SK-N-SH (cell line): ENCODE measurements around the gene TSSK6. TPM values are rescaled to one million over a fixed set of nuclear protein-coding genes. Genes with fewer than 3 reads are reported as not detected.

Source experiments
- CTCF ChIA-PET: fragments of 300-600, 350-600 bp; formaldehyde crosslinking; extraction: SDS; loops from one replicate; lab custom pipeline; 2021; lab: Yijun Ruan, JAX
- POLR2A ChIA-PET: fragments of 350-600 bp; sonication (Branson Sonifier 250); formaldehyde crosslinking; extraction: SDS; loops from one replicate; lab custom pipeline; 2020; ENCODE audit warnings: antibody characterized with exemption, inconsistent platforms; lab: Yijun Ruan, JAX
- DNase-seq: peaks from one replicate; pipeline ENCODE4 v3.0.0; 2012
- H2AFZ ChIP-seq: fragments of 200-600 bp; sonication (generic); 2 replicates; pipeline ENCODE4 v1.8.1; 2016; ENCODE audit warnings: antibody characterized with exemption, mild to moderate bottlenecking, low read depth
- H3F3A ChIP-seq: fragments of 200-600 bp; sonication (generic); replicated peaks from 2 replicates; pipeline ENCODE3; 2016; ENCODE audit warnings: antibody characterized with exemption, mild to moderate bottlenecking; ENCODE audit not compliant: insufficient read depth
- H3K27ac ChIP-seq, 2 experiments: fragments of 200-500 bp in 1 of 2; fragments of 200-600 bp in 1 of 2; sonication (Bioruptor generic) in 1 of 2; sonication (generic), shearing (Covaris generic) in 1 of 2; 2 replicates each; pipeline versions ENCODE4 v1.5.1 to v1.6.1; 2014 to 2016; ENCODE audit warnings: low read depth in 2 of 2, inconsistent platforms in 1 of 2, low read length in 1 of 2, mild to moderate bottlenecking in 1 of 2, mixed read lengths in 1 of 2
- H3K27me3 ChIP-seq: fragments of 200-600 bp; sonication (generic), shearing (Covaris generic); 2 replicates; pipeline ENCODE4 v1.6.1; 2016; ENCODE audit warnings: mixed run types; ENCODE audit not compliant: insufficient read depth
- H3K36me3 ChIP-seq, 2 experiments: fragments of 200-500 bp in 1 of 2; fragments of 200-600 bp in 1 of 2; sonication (Bioruptor generic) in 1 of 2; sonication (generic) in 1 of 2; replicated peaks in 1 of 2; 2 replicates each; pipeline versions ENCODE3 to v1.5.1; 2014 to 2016; ENCODE audit warnings: low read length in 1 of 2, mild to moderate bottlenecking in 1 of 2; ENCODE audit not compliant: insufficient read depth in 2 of 2, control insufficient read depth in 1 of 2
- H3K4me1 ChIP-seq, 2 experiments: fragments of 200-500 bp in 1 of 2; fragments of 200-600 bp in 1 of 2; sonication (Bioruptor generic) in 1 of 2; sonication (generic), shearing (Covaris generic) in 1 of 2; 2 replicates each; pipeline versions ENCODE4 v1.5.1 to v1.6.1; 2014 to 2016; ENCODE audit warnings: low read depth in 1 of 2, low read length in 1 of 2, mixed run types in 1 of 2; ENCODE audit not compliant: insufficient read depth in 2 of 2, control insufficient read depth in 1 of 2
- H3K4me2 ChIP-seq: fragments of 200-600 bp; sonication (generic), shearing (Covaris generic); 2 replicates; pipeline ENCODE4 v1.6.1; 2017; ENCODE audit warnings: mixed run types
- H3K4me3 ChIP-seq, 2 experiments: fragments of 200-500 bp in 1 of 2; fragments of 200-600 bp in 1 of 2; sonication (Bioruptor generic) in 1 of 2; sonication (generic), shearing (Covaris generic) in 1 of 2; 2 replicates each; pipeline versions ENCODE4 v1.5.1 to v1.8.1; 2014 to 2016; ENCODE audit warnings: low read depth in 2 of 2, inconsistent platforms in 1 of 2, low read length in 1 of 2, mild to moderate bottlenecking in 1 of 2, mixed read lengths in 1 of 2, moderate library complexity in 1 of 2
- H3K79me2 ChIP-seq: fragments of 200-600 bp; sonication (generic); 2 replicates; pipeline ENCODE4 v1.8.1; 2017; ENCODE audit warnings: mild to moderate bottlenecking; ENCODE audit not compliant: insufficient read depth
- H3K9ac ChIP-seq: fragments of 200-600 bp; sonication (generic); 2 replicates; pipeline ENCODE4 v1.6.1; 2017; ENCODE audit warnings: mixed run types
- H3K9me2 ChIP-seq: fragments of 200-600 bp; sonication (generic); 2 replicates; pipeline ENCODE4 v1.6.1; 2017; ENCODE audit warnings: mixed run types
- H3K9me3 ChIP-seq: fragments of 200-600 bp; sonication (generic); 2 replicates; pipeline ENCODE4 v1.6.1; 2017; ENCODE audit warnings: mixed run types, mild to moderate bottlenecking, moderate library complexity
- H4K20me1 ChIP-seq: fragments of 200-600 bp; sonication (generic); 2 replicates; pipeline ENCODE4 v1.6.1; 2017; ENCODE audit warnings: mild to moderate bottlenecking, mixed run types; ENCODE audit not compliant: insufficient read depth
- CHD2 ChIP-seq: fragments of 150-350 bp; IDR thresholded peaks from 2 replicates; pipeline ENCODE4 v1.6.1; 2018; ENCODE audit warnings: low read length; ENCODE audit not compliant: partially characterized antibody
- EZH2phosphoT487 ChIP-seq: fragments of 200-600 bp; sonication (generic); IDR thresholded peaks from 2 replicates; pipeline ENCODE4 v1.6.1; 2017; ENCODE audit warnings: low read depth, mixed run types, mild to moderate bottlenecking, antibody characterized with exemption, moderate library complexity, borderline replicate concordance
- GATA2 ChIP-seq: sonication (generic); formaldehyde crosslinking; IDR thresholded peaks from 2 replicates; pipeline ENCODE4 v1.5.0; 2020; ENCODE audit warnings: mild to moderate bottlenecking, missing genetic modification reagents
- MAX ChIP-seq: IDR thresholded peaks from 2 replicates; pipeline ENCODE4 v1.4.0; 2012; ENCODE audit warnings: low read depth
- MEF2A ChIP-seq: IDR thresholded peaks from 2 replicates; pipeline ENCODE4 v1.4.0; 2012; ENCODE audit warnings: low read depth, borderline replicate concordance
- NRF1 ChIP-seq: IDR thresholded peaks from 2 replicates; pipeline ENCODE4 v1.6.1; 2012; ENCODE audit warnings: low read depth, mild to moderate bottlenecking, low read length
- POLR2AphosphoS5 ChIP-seq: IDR thresholded peaks from 2 replicates; pipeline ENCODE4 v1.6.1; 2012; ENCODE audit warnings: low read depth, low read length
- SIN3A ChIP-seq: IDR thresholded peaks from 2 replicates; pipeline ENCODE4 v1.6.1; 2012; ENCODE audit warnings: low read depth, mild to moderate bottlenecking, low read length, moderate library complexity, borderline replicate concordance
- SMC3 ChIP-seq: IDR thresholded peaks from 2 replicates; pipeline ENCODE4 v1.6.1; 2012; ENCODE audit warnings: low read depth, low read length, improper control_type of control experiment
- WGBS: methylation state at CpG from one replicate; pipeline ENCODE4 v1.1.6; 2017; ENCODE audit warnings: low lambda C conversion rate; 5-methylcytosine and 5-hydroxymethylcytosine counted together
- polyA plus RNA-seq, 3 experiments: library from polyadenylated mRNA; depleted of rRNA; stranded (reverse); fragments of >200 nt; gene quantifications; 2 replicates each; pipeline ENCODE4 v1.2.3, GENCODE V29; 2012
- TF ChIP-seq, protein P1 (sequence below): IDR thresholded peaks from 2 replicates; pipeline ENCODE4 v1.4.0; 2012; ENCODE audit warnings: low read depth, borderline replicate concordance
- TF ChIP-seq, protein P2 (sequence below): fragments of 150-350 bp; IDR thresholded peaks from 2 replicates; pipeline ENCODE4 v1.6.1; 2016; ENCODE audit warnings: mild to moderate bottlenecking, low read depth, low read length
- TF ChIP-seq, protein P3 (sequence below): fragments of 200-600 bp; sonication (generic); IDR thresholded peaks from 2 replicates; pipeline ENCODE4 v1.6.1; 2017; ENCODE audit warnings: antibody characterized with exemption, mild to moderate bottlenecking, moderate library complexity

TSSK6 gene
- polyA plus RNA-seq, 1 of the 3 experiments (the other 2 are of a cell fraction) = 3.1 TPM

DNA sequence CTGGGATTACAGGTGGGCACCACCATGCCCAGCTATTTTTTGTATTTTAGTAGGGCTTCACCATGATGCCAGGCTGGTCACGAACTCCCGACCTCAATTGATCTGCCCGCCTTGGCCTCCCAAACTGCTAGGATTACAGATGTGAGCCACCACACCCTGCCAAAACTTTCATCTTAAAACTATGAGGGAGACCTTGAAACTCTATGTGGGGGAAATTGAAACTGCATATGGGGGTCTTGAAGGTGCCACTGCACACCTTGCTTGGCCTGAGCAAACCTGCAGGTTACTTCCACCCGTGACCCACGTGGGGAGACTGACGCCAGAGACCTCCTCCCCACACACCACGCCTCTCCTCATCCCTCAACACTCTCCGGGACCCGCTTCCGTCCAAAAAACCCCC, 38.3 kb upstream of the TSSK6 start:
- POLR2A ChIA-PET = interaction anchor here (1.3 kb wide), 1 partner anchor 75 kb away, joined by 3 read pairs; no protein-coding TSS in a partner anchor
- H3F3A ChIP-seq = no peaks in the 10 kb centered on the region
- no peaks in the 10 kb centered on the region for H3K27me3 ChIP-seq
- no peak overlapping the region for H3K27ac ChIP-seq
- no peak for DNase-seq
- TF ChIP-seq, protein P1, sequence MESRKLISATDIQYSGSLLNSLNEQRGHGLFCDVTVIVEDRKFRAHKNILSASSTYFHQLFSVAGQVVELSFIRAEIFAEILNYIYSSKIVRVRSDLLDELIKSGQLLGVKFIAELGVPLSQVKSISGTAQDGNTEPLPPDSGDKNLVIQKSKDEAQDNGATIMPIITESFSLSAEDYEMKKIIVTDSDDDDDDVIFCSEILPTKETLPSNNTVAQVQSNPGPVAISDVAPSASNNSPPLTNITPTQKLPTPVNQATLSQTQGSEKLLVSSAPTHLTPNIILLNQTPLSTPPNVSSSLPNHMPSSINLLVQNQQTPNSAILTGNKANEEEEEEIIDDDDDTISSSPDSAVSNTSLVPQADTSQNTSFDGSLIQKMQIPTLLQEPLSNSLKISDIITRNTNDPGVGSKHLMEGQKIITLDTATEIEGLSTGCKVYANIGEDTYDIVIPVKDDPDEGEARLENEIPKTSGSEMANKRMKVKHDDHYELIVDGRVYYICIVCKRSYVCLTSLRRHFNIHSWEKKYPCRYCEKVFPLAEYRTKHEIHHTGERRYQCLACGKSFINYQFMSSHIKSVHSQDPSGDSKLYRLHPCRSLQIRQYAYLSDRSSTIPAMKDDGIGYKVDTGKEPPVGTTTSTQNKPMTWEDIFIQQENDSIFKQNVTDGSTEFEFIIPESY = no peak
- no peak for TF ChIP-seq EZH2phosphoT487
- no peak for TF ChIP-seq MAX
- TF ChIP-seq GATA2 (CRISPR knock-in tag) = no peak
- no peak for TF ChIP-seq CHD2
- no peak for TF ChIP-seq MEF2A
- TF ChIP-seq NRF1 = no peak
- no peak for TF ChIP-seq SMC3
- TF ChIP-seq, protein P2, sequence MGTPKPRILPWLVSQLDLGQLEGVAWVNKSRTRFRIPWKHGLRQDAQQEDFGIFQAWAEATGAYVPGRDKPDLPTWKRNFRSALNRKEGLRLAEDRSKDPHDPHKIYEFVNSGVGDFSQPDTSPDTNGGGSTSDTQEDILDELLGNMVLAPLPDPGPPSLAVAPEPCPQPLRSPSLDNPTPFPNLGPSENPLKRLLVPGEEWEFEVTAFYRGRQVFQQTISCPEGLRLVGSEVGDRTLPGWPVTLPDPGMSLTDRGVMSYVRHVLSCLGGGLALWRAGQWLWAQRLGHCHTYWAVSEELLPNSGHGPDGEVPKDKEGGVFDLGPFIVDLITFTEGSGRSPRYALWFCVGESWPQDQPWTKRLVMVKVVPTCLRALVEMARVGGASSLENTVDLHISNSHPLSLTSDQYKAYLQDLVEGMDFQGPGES = no peak
- TF ChIP-seq, protein P3, sequence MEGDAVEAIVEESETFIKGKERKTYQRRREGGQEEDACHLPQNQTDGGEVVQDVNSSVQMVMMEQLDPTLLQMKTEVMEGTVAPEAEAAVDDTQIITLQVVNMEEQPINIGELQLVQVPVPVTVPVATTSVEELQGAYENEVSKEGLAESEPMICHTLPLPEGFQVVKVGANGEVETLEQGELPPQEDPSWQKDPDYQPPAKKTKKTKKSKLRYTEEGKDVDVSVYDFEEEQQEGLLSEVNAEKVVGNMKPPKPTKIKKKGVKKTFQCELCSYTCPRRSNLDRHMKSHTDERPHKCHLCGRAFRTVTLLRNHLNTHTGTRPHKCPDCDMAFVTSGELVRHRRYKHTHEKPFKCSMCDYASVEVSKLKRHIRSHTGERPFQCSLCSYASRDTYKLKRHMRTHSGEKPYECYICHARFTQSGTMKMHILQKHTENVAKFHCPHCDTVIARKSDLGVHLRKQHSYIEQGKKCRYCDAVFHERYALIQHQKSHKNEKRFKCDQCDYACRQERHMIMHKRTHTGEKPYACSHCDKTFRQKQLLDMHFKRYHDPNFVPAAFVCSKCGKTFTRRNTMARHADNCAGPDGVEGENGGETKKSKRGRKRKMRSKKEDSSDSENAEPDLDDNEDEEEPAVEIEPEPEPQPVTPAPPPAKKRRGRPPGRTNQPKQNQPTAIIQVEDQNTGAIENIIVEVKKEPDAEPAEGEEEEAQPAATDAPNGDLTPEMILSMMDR = no peak
- TF ChIP-seq SIN3A = no peak
- TF ChIP-seq POLR2AphosphoS5 = no peak
- WGBS = 92% methylated on average over 10 of the region's 10 CpGs
- no peaks in the 10 kb centered on the region for H3K9me2 ChIP-seq
- CTCF ChIA-PET = interaction anchor here (0.7 to 15.7 kb wide), 25 partner anchors 8 to 99 kb away, joined by 3 to 258 read pairs (median 5); partner anchors contain the start of genes CILP2 and YJEFN3
- no peak overlapping the region for H3K9ac ChIP-seq
- H3K4me1 ChIP-seq = no peaks in the 10 kb centered on the region; a peak in 1 of 4 replicates
- H3K9me3 ChIP-seq = no peaks in the 10 kb centered on the region
- no peaks in the 10 kb centered on the region for H4K20me1 ChIP-seq
- H3K79me2 ChIP-seq = no peaks in the 10 kb centered on the region
- H3K4me2 ChIP-seq = no peak overlapping the region
- no peaks in the 10 kb centered on the region for H3K36me3 ChIP-seq
- H2AFZ ChIP-seq = no peak overlapping the region
- no peak overlapping the region for H3K4me3 ChIP-seq
